Skeletal muscle satellite cell (primary cell): ENCODE results near the gene KCTD1.

Experiments
- H3K27me3 ChIP-seq: 2 replicates; pipeline ENCODE4 v1.7.0; 2013; ENCODE audit warnings: low read length; ENCODE audit not compliant: control insufficient read depth, insufficient read depth
- H3K36me3 ChIP-seq: 2 replicates; pipeline ENCODE4 v1.7.0; 2013; ENCODE audit warnings: mild to moderate bottlenecking, control low read depth, low read length; ENCODE audit not compliant: insufficient read depth
- H3K4me1 ChIP-seq: 2 replicates; pipeline ENCODE4 v1.7.0; 2013; ENCODE audit warnings: low read length; ENCODE audit not compliant: control insufficient read depth, insufficient read depth
- H3K4me2 ChIP-seq: 2 replicates; pipeline ENCODE4 v1.7.0; 2013; ENCODE audit warnings: mild to moderate bottlenecking, low read length
- H3K4me3 ChIP-seq: 2 replicates; pipeline ENCODE4 v1.7.0; 2013; ENCODE audit warnings: low read length
- H3K9ac ChIP-seq: 2 replicates; pipeline ENCODE4 v1.7.0; 2013; ENCODE audit warnings: mild to moderate bottlenecking, low read depth, low read length, moderate library complexity
- H3K9me3 ChIP-seq: replicated peaks from 2 replicates; pipeline ENCODE4 v1.7.0; 2013; ENCODE audit warnings: mild to moderate bottlenecking, control low read depth, low read length

The KCTD1 gene

DNA sequence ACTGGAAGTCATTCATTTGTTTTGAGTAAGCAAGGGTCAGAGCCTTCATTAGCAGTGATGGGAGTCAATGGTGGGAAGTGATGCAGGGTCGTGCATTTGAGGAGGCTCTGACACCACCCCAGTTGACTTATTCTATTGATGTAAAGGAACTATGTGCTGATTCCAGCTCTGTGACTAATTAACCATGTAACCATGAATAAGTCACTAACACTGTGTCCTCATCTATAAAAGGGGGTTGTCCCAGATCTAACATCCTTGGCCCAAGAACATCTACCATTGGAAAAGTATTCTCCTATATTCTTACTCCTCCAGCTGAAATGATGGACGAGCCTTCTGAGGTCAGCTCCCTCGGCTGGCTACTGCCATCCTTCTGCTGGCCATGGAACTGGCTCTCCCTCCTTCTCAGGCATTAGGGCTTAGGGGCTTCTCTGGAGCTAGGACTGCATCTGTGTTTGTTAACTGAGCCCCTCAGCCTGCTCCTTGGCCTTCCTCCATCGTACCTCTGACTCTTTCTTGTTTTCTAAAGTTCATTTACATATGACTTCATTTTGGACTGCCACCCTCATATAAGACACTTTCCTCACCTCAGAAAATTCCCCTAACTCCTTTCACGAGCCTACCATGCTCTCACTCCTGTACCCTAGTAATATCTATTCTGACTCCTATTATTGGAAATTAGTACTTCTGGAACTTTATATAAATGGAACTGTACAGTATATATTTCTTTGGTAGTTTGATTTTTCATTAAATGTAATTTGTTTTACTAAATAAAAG is 115.5 kb downstream of the KCTD1 start:
- no peak overlapping the region for H3K9ac ChIP-seq
- H3K27me3 ChIP-seq = peaks cover 4% of the 10 kb centered on the region
- no peaks in the 10 kb centered on the region for H3K36me3 ChIP-seq
- H3K4me3 ChIP-seq = no peak overlapping the region
- H3K4me2 ChIP-seq = no peak overlapping the region
- peaks cover 18% of the 10 kb centered on the region for H3K4me1 ChIP-seq
- no peaks in the 10 kb centered on the region for H3K9me3 ChIP-seq

DNA sequence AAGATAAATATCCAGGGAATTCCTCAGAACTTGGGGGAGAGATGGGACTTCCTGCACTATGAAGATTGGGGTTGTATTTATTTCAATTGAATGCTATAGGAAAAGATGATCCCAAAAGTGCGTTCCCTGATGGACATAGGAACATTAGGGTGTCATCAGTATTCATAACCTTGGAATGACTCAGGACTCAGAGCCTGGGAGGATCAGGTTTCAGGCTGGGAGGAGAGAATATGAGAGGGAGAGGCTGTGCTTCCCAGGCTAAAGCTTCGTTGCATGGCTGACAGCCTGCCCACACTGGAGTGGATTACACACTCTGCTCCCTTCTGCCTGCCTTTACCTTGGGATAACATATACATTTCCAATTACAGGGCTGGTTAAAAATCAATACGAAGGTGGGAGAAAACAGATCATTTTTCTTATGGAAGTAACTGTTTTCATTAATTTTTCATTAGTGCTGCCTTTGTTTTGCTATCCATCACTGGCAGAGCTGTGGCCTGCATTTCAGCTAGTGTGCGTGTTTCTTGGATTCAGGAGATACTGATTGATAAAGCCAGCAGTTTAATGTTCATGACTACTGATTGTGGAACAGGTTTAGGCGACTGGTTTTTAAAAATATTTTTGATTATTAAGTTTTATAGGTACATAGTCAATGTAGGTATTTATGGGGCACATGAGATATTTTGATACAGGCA is 118.7 kb downstream of the KCTD1 start:
- peaks cover 8% of the 10 kb centered on the region for H3K4me1 ChIP-seq
- H3K4me3 ChIP-seq = no peak overlapping the region
- no peak overlapping the region for H3K9ac ChIP-seq
- H3K4me2 ChIP-seq = no peak overlapping the region
- H3K36me3 ChIP-seq = no peaks in the 10 kb centered on the region
- no peaks in the 10 kb centered on the region for H3K9me3 ChIP-seq
- H3K27me3 ChIP-seq = peaks cover 4% of the 10 kb centered on the region

DNA sequence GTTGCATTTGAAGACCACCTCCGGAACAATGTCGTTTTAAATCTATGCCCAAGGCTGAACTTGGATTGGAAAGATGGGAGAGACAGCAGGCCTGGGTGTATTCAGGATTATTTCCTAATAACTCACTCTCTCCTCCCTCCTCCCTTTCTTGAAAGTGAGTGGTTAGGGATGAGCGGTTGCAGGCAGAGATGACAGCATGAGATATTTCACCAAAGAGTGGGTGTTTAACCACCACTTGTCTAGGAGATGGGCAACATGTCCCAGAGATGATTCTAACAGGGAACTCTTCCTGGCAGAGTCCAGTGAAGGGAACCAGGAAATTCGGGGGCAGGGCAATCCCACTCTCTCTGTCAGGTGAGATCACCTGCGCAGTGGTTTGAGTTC is 123.2 kb downstream of the KCTD1 start:
- H3K36me3 ChIP-seq = no peaks in the 10 kb centered on the region
- no peaks in the 10 kb centered on the region for H3K9me3 ChIP-seq
- no peak overlapping the region for H3K4me2 ChIP-seq
- no peak overlapping the region for H3K9ac ChIP-seq
- H3K4me3 ChIP-seq = no peak overlapping the region
- H3K4me1 ChIP-seq = peaks cover 8% of the 10 kb centered on the region
- H3K27me3 ChIP-seq = peaks cover 8% of the 10 kb centered on the region

DNA sequence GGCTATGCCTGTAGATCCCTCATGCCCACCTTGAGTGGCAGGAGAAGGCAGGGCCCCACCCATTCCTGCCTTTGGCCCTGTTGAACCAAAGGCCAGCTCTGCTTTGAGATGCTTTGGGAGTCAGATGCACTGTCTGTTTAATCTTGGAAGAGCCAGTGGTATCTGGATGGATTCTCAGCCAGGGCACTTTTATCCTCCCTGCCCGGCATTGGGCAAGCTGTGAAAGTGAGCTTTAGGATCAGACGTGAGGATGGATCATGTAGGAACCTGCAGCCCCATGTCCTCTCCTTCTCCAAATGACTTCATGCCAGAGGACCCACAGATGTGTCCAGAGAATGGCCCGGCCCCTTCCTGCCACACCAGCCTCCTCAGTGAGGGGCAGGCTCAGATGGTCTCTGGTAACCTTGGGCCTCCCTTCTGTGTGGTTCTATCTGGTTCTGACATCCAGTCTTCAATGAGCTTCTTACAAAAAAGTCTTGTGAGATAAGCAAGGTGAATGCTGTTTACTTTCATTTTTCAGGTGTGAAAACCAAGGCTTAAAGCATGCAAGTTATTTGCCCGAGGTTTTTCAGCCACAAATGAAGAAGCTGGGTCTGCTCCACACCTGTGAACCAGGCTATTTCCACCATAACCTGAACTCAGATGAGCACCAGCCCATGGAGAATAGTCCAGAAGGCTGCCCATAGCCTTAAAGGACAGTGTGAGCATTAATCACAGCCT is 123.8 kb downstream of the KCTD1 start:
- Histone ChIP-seq H3K27me3 (peaks cover 8% of the 10 kb centered on the region), H3K4me2 (no peak overlapping the region), H3K9me3 (no peaks in the 10 kb centered on the region), H3K4me3 (no peak overlapping the region), H3K4me1 (peaks cover 4% of the 10 kb centered on the region), H3K9ac (no peak overlapping the region), H3K36me3 (no peaks in the 10 kb centered on the region)

DNA sequence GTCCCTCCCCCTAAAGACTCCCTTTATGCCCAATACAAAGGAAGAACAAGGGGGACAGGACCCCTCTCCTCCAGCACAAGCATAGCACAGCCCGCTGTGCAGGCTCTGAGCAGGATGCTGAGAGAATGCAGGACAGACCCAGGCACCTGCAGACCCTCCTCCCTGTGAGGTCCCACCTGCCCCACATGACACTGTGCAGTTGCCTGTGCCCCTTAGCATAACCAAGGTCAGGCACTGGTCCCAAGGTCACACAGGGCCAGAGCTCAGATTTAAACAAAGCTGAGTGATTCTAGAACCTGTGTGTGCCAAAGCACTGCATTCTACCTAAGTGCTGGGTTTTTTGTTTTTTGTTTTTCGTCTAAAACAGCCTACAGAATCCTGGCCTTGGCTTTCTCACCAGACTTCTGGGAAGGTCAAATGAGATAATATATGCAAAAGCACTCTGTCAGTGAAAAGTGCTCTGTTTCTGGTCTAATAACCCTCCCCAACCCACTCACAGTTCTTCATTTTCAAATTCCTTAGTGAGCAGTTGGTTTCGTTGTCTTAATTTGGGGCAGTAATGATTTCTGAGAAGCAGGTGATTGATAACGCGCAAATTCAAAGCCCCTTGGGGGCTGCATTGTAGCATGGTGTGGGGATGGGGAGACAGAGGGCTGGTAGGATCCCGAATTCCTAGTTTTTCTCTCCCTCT is 125.7 kb downstream of the KCTD1 start:
- Histone ChIP-seq H3K4me3 (no peak overlapping the region), H3K4me2 (no peak overlapping the region), H3K36me3 (no peaks in the 10 kb centered on the region), H3K9ac (no peak overlapping the region), H3K4me1 (no peaks in the 10 kb centered on the region), H3K9me3 (no peaks in the 10 kb centered on the region), H3K27me3 (peaks cover 8% of the 10 kb centered on the region)

DNA sequence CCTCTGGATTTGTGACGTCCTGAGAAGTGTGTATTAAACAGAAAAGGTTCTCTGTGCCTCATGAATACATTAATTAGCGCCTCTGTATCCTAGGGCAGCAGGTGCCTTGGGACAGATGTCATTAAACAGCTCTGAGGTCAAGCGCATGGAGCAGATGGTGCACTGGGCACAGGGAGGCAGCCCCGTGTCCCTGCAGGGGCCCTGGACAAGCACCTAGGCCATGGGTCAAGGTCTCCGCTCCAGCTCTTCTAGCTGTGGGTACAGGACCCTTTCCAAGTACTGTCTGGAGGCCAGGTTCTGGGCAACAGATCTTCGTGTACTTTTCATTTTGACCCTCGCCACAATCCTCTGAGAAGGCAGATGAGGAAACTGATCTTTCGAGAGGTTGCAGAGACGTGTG is 126.4 kb downstream of the KCTD1 start:
- Histone ChIP-seq H3K4me2 (no peak overlapping the region), H3K27me3 (peaks cover 8% of the 10 kb centered on the region), H3K9me3 (no peaks in the 10 kb centered on the region), H3K4me3 (no peak overlapping the region), H3K36me3 (no peaks in the 10 kb centered on the region), H3K4me1 (no peaks in the 10 kb centered on the region), H3K9ac (no peak overlapping the region)

DNA sequence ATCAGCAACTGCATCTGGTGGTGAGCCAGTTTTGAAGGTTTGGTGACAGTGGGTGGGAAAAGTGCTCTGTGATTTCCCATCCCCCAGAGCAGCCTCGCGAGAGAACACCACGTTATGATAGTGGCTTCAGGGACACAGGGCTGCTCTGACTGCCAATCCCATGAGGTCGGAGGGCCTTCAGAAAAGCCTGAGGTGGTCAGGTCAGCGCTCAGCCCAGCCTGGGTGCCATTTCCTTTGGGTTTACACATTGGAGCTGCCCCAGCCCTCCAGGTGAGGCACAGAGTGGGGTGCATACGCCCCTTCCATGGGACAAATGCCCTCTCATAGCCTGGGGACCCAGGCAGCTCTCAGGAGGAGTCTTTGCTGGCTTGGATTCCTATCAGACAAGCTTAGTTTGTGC is 126.8 kb downstream of the KCTD1 start:
- Histone ChIP-seq H3K9me3 (no peaks in the 10 kb centered on the region), H3K36me3 (no peaks in the 10 kb centered on the region), H3K27me3 (peaks cover 8% of the 10 kb centered on the region), H3K4me1 (no peaks in the 10 kb centered on the region), H3K9ac (no peak overlapping the region), H3K4me3 (no peak overlapping the region), H3K4me2 (no peak overlapping the region)

DNA sequence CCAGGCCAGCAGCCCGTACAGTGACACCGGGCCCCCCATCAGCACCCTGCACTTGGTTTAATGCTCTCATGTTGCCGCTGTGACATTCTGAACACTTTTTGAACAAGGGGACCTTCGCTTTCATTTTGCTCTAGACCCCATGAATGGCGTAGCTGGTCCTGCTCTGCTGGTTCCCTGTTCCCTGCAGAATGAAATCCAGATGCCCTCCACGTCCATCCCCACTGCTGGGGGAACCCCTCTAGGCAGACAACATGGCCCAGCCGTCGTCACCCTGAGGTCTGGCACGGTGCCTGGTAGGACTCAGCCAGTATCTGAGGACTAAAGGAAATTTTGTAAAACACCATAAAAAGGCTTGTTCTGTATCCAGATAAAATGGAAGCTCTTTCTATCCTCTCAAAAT is 128.6 kb downstream of the KCTD1 start:
- no peaks in the 10 kb centered on the region for H3K36me3 ChIP-seq
- H3K4me1 ChIP-seq = no peaks in the 10 kb centered on the region
- no peak overlapping the region for H3K4me3 ChIP-seq
- no peak overlapping the region for H3K4me2 ChIP-seq
- H3K27me3 ChIP-seq = peaks cover 8% of the 10 kb centered on the region
- H3K9me3 ChIP-seq = no peaks in the 10 kb centered on the region
- H3K9ac ChIP-seq = no peak overlapping the region

DNA sequence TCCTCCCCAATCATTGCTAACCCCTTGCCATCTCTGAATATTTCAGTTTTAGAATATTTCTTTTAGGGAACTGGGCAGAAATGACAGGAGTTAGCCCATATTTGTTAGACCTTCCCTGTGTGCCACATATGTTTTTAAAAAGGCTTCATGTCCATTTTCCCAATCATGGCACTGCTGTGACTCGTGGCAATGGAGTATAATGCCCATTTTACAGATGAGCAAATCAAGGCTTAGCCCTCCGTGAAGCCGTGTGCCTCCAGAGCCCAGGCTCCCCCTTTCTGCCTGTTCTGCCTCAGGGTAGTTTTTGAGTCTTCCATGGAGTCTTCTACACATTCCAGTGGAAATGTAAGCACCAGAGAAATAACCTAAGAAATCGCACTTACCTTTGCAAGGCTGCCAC is 130.1 kb downstream of the KCTD1 start:
- peaks cover 8% of the 10 kb centered on the region for H3K27me3 ChIP-seq
- no peaks in the 10 kb centered on the region for H3K9me3 ChIP-seq
- H3K9ac ChIP-seq = no peak overlapping the region
- no peaks in the 10 kb centered on the region for H3K4me1 ChIP-seq
- no peak overlapping the region for H3K4me2 ChIP-seq
- H3K4me3 ChIP-seq = no peak overlapping the region
- no peaks in the 10 kb centered on the region for H3K36me3 ChIP-seq

DNA sequence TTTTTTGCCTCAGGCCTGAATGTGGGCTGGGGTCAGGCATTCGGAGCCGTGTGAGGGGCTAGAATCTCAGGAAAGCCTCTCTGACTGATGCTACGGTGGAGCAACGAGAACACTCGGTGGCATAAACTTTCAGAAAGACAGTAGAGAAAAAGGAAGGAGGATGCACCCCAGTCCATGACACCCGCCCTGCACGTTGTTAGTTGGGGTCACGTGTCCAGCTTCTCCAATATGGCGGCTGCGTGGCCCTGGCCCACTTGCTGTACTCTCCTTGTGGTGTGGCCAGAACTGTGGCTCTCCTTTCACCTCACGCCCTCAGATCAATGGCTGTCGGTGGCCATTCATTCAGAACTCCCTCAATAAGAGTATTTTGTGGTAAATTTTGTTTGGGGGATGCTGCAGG is 131.2 kb downstream of the KCTD1 start:
- Histone ChIP-seq H3K4me3 (no peak overlapping the region), H3K27me3 (no peaks in the 10 kb centered on the region), H3K4me1 (no peaks in the 10 kb centered on the region), H3K36me3 (no peaks in the 10 kb centered on the region), H3K9ac (no peak overlapping the region), H3K4me2 (no peak overlapping the region), H3K9me3 (no peaks in the 10 kb centered on the region)

DNA sequence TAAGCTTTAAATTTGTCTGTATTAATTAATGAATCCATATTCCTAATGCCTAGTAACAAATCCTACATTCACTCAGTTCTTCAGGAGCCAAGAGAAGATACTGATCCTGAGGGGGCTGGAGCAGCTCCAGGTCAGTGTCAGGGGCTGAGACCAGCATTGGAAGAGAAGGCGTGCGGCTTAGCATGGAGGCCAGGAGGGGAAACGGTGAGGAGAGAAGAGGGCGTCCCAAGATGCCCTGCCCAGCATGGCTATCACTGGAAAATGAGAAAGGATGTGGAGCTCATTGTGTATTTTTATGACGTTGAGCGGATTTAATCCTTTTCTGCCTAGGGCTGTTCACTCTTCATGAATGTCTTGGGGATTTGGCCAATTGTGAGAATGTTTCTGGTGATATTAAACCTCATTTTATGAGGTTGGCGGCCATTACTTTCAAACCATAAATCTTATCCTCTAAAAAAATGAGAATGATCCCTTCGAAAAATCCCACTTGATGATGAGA is 131.7 kb downstream of the KCTD1 start:
- Histone ChIP-seq H3K27me3 (no peaks in the 10 kb centered on the region), H3K4me3 (no peak overlapping the region), H3K36me3 (no peaks in the 10 kb centered on the region), H3K4me1 (no peaks in the 10 kb centered on the region), H3K9ac (no peak overlapping the region), H3K4me2 (no peak overlapping the region), H3K9me3 (no peaks in the 10 kb centered on the region)
